Fibroblast of lung (primary cell): ENCODE measurements around the gene RRAS. TPM values are rescaled to one million over a fixed set of nuclear protein-coding genes. Genes with fewer than 3 reads are reported as not detected.

ENCODE experiments used
- DNase-seq, 2 donors: peaks; one replicate each; pipeline versions ENCODE4 v3.0.0 to v3.0.0-alpha.2; 2010; ENCODE audit warnings: low read depth in 2 of 2
- H2AFZ ChIP-seq: 2 replicates; pipeline ENCODE4 v1.5.1; 2012; ENCODE audit warnings: low read length, control low read depth, inconsistent platforms
- H3K27ac ChIP-seq: 2 replicates; pipeline ENCODE4 v1.5.1; 2011; ENCODE audit warnings: low read length, control low read depth; ENCODE audit not compliant: insufficient read depth
- H3K27me3 ChIP-seq: 2 replicates; pipeline ENCODE4 v1.5.1; 2011; ENCODE audit warnings: mild to moderate bottlenecking, low read length; ENCODE audit not compliant: control insufficient read depth, insufficient read depth
- H3K36me3 ChIP-seq: 2 replicates; pipeline ENCODE4 v1.5.1; 2011; ENCODE audit warnings: low read length; ENCODE audit not compliant: control insufficient read depth, insufficient read depth
- H3K4me1 ChIP-seq: 2 replicates; pipeline ENCODE4 v1.5.1; 2011; ENCODE audit warnings: low read length; ENCODE audit not compliant: control insufficient read depth, insufficient read depth; ENCODE audit errors: extremely low read depth
- H3K4me2 ChIP-seq: 2 replicates; pipeline ENCODE4 v1.5.1; 2011; ENCODE audit warnings: low read length, control low read depth; ENCODE audit not compliant: insufficient read depth; ENCODE audit errors: extremely low read depth
- H3K4me3 ChIP-seq, 4 experiments: fragments of 200-600 bp in 1 of 4; sonication (generic) in 1 of 4; replicated peaks in 1 of 4; 2 replicates each; pipeline ENCODE4 v1.5.1; 2011 to 2016; ENCODE audit warnings: low read length in 4 of 4, low read depth in 3 of 4, mild to moderate bottlenecking in 3 of 4, control low read depth in 2 of 4, inconsistent platforms in 1 of 4, mixed read lengths in 1 of 4; ENCODE audit not compliant: insufficient read depth in 1 of 4; ENCODE audit errors: control extremely low read depth in 1 of 4
- H3K79me2 ChIP-seq: 2 replicates; pipeline ENCODE4 v1.5.1; 2012; ENCODE audit warnings: mild to moderate bottlenecking, low read length, inconsistent platforms; ENCODE audit not compliant: control insufficient read depth, insufficient read depth
- H3K9ac ChIP-seq: 2 replicates; pipeline ENCODE4 v1.5.1; 2011; ENCODE audit warnings: mild to moderate bottlenecking, low read length, control low read depth; ENCODE audit not compliant: insufficient read depth
- H3K9me3 ChIP-seq: 2 replicates; pipeline ENCODE4 v1.5.1; 2012; ENCODE audit warnings: low read depth, low read length; ENCODE audit not compliant: control insufficient read depth, insufficient read depth
- H4K20me1 ChIP-seq: 2 replicates; pipeline ENCODE4 v1.5.1; 2011; ENCODE audit warnings: low read length; ENCODE audit not compliant: control insufficient read depth, insufficient read depth; ENCODE audit errors: extremely low read depth
- EZH2 ChIP-seq: IDR thresholded peaks from 2 replicates; pipeline ENCODE4 v1.5.1; 2012; ENCODE audit warnings: low read length, control low read depth, mild to moderate bottlenecking; ENCODE audit errors: missing control alignments
- polyA plus RNA-seq, 2 donors: library from polyadenylated mRNA; depleted of rRNA in 1 of 2; stranded (reverse) in 1 of 2; unstranded in 1 of 2; fragments of >200 nt; gene quantifications; 2 replicates each; pipeline ENCODE4 v1.2.1, GENCODE V29; 2011 to 2012; ENCODE audit warnings: missing spikeins in 1 of 2
- total RNA-seq: library from RNA; depleted of rRNA; stranded (reverse); fragments of >200 nt; gene quantifications from 2 replicates; pipeline ENCODE4 v1.2.1, GENCODE V29; 2014
- TF ChIP-seq, protein P1 (sequence below), 2 donors: IDR thresholded peaks in 1 of 2; conservative IDR thresholded peaks in 1 of 2; 1 replicate in 1 of 2; 2 replicates in 1 of 2; pipeline ENCODE4 v1.5.1; 2011 to 2012; ENCODE audit warnings: low read length in 2 of 2, control low read depth in 1 of 2, inconsistent platforms in 1 of 2, low read depth in 1 of 2, mild to moderate bottlenecking in 1 of 2

RRAS gene
- total and polyA plus RNA-seq, 2 donors (not counting 1 experiment from before 2014, with no cell fraction given) = 60.1 to 129 TPM

DNA sequence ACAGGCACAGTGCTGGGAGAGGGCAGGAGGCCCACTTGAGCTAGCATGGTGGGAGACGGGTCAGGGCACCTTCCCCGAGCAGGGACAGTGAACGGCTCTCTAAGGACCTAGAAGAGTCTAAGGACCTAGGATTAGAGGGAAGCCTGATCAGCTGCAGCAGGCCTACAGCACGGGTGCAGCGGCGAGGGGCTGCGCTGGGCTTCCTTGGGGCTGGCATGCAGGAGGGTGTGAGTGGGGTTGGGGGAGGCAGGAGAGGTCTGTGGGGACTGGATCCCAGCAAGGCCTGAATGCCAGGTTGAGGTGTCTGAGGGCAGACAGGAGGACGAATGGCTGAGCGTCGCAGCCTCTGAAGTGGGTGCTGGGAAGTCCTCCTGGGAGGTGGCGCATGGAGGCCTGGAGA lies 5.6 kb upstream of the RRAS start:
- no peaks in the 10 kb centered on the region for H3K9me3 ChIP-seq
- no peak overlapping the region for H3K27ac ChIP-seq
- no peak overlapping the region for H3K4me3 ChIP-seq
- H3K79me2 ChIP-seq = peaks cover 58% of the 10 kb centered on the region
- no peak overlapping the region for H3K9ac ChIP-seq
- no peak overlapping the region for H3K4me2 ChIP-seq
- TF ChIP-seq EZH2 = no peak
- TF ChIP-seq, protein P1, sequence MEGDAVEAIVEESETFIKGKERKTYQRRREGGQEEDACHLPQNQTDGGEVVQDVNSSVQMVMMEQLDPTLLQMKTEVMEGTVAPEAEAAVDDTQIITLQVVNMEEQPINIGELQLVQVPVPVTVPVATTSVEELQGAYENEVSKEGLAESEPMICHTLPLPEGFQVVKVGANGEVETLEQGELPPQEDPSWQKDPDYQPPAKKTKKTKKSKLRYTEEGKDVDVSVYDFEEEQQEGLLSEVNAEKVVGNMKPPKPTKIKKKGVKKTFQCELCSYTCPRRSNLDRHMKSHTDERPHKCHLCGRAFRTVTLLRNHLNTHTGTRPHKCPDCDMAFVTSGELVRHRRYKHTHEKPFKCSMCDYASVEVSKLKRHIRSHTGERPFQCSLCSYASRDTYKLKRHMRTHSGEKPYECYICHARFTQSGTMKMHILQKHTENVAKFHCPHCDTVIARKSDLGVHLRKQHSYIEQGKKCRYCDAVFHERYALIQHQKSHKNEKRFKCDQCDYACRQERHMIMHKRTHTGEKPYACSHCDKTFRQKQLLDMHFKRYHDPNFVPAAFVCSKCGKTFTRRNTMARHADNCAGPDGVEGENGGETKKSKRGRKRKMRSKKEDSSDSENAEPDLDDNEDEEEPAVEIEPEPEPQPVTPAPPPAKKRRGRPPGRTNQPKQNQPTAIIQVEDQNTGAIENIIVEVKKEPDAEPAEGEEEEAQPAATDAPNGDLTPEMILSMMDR (conservative IDR thresholded peaks at IDR 0.05 in 1 of 2, IDR thresholded peaks at IDR 0.05 in 1 of 2; ENCODE audit: low read depth in 1 of 2, low read length in 2 of 2) = no peak
- H4K20me1 ChIP-seq = no peaks in the 10 kb centered on the region
- peaks cover 20% of the 10 kb centered on the region for H3K36me3 ChIP-seq
- no peaks in the 10 kb centered on the region for H3K27me3 ChIP-seq
- DNase-seq = no peak
- no peak overlapping the region for H2AFZ ChIP-seq
- H3K4me1 ChIP-seq = peaks cover 4% of the 10 kb centered on the region

DNA sequence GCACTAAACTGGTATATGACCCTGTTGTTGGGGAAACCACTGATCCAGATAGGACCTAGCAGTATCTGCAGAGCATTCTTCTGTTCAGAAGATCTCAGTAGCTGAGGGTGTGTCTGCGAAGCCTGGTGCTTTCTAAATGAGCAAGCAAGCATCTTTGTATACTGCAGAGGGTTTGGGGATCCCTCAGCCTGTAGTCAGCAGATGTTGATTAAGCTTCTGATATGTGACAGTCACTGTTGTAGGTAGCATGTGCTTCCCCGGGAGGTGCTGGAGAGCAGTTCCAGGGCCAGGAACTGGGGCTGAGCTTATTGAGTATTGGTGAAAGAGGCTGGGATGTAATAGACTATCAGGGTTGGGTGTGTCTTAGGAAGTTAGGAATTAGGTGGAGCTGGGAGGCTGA lies 3.5 kb upstream of the RRAS start:
- peak overlapping the region; percentile 80 to 99 (median 95) for H3K4me3 ChIP-seq
- TF ChIP-seq, protein P1 (conservative IDR thresholded peaks at IDR 0.05 in 1 of 2, IDR thresholded peaks at IDR 0.05 in 1 of 2; ENCODE audit: low read depth in 1 of 2, low read length in 2 of 2) = no peak
- TF ChIP-seq EZH2 = no peak
- no peak for DNase-seq
- peak overlapping the region; percentile 2 for H3K27ac ChIP-seq
- H4K20me1 ChIP-seq = no peaks in the 10 kb centered on the region
- H3K4me1 ChIP-seq = peaks cover 4% of the 10 kb centered on the region
- H3K4me2 ChIP-seq = peak overlapping the region; percentile 94
- peaks cover 53% of the 10 kb centered on the region for H3K79me2 ChIP-seq
- H3K9ac ChIP-seq = no peak overlapping the region
- no peaks in the 10 kb centered on the region for H3K9me3 ChIP-seq
- peaks cover 10% of the 10 kb centered on the region for H3K36me3 ChIP-seq
- H3K27me3 ChIP-seq = no peaks in the 10 kb centered on the region
- no peak overlapping the region for H2AFZ ChIP-seq

DNA sequence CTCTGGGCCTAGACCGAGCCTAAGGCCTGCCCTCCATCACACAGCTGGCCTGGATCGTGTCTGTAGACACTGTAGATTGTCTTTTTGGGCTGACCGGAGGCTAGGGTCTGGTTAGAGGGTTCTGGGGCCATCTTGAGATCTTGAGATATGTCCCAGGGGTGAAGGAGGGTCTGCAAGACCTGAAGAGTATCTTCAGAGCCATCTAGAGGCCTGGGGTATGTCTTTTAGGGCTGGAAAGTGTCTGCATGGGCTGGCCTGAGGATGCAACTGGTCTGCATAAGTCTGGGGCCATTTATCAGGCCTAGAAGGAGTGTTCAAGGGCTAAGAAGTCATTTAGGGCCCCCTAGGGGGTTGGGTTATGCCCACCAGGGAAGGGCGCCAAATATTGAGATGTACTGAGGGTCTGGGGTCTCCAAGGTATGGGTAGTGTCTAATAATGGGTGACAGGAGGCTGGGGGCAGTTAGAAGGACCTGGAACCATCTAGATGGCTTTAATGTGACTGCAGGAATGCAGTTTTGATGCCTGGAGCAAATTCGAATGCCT lies 2.6 kb upstream of the RRAS start:
- DNase-seq = no peak

More for the DNA sequence above, 2.6 kb upstream of the RRAS start:
- Histone ChIP-seq H3K9me3 (no peaks in the 10 kb centered on the region), H4K20me1 (no peaks in the 10 kb centered on the region), H3K4me1 (peaks cover 7% of the 10 kb centered on the region), H3K27me3 (no peaks in the 10 kb centered on the region), H3K27ac (peak overlapping the region; percentile 97), H3K36me3 (peaks cover 10% of the 10 kb centered on the region), H3K4me2 (peak overlapping the region; percentile 94), H2AFZ (no peak overlapping the region), H3K4me3 (peak overlapping the region; percentile 80 to 99 (median 95)), H3K9ac (peak overlapping the region; percentile 97), H3K79me2 (peaks cover 53% of the 10 kb centered on the region)
- TF ChIP-seq EZH2 = no peak
- TF ChIP-seq, protein P1 (conservative IDR thresholded peaks at IDR 0.05 in 1 of 2, IDR thresholded peaks at IDR 0.05 in 1 of 2; ENCODE audit: low read depth in 1 of 2, low read length in 2 of 2) = no peak
